Loucy (cell line): ENCODE measurements around the gene SEC14L1.

ENCODE experiments used
- EZH2phosphoT487 ChIP-seq: fragments of 200-600 bp; IDR thresholded peaks from 2 replicates; pipeline ENCODE4 v1.6.1; 2018; ENCODE audit warnings: antibody characterized with exemption, mild to moderate bottlenecking, moderate library complexity, borderline replicate concordance
- TF ChIP-seq, protein P1 (sequence below): fragments of 200-600 bp; sonication (generic); conservative IDR thresholded peaks from 2 replicates; pipeline ENCODE4 v1.5.1; 2014; ENCODE audit warnings: mild to moderate bottlenecking, antibody characterized with exemption, low read length

DNA sequence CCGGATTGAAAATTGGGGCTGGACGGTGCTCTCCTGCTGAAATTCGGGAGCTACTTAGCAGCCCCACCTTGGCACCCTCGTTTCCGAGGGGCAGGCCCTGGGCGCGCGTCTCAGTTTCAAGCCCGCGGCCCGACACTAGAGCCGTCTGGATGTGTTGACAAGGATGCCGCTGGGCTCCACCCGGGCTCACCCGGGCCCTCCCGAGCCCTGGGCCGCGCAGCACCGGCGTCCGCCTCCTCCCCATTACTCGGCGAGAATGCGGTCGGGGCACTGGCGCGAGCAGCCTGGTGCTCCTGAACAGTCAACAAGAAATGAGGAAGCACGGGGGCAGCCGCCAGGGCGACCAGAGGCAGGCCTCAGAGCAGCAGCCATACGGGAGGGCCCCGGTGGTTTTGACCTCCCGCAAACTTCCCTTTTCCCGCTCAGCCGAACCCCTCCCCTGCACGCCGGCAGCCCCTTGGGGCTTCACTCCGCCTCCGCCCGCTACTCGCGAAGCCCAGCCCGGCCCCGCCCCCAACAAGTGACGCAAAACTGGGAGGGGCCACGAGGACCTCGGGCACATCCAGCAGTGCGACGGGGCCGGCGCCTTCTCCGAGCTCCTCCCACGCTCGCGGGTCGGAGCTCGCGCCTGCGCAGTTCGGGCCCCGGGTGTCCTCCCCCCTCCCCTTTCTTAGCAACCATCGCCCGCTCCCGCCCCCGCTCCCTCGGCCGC lies 447 bp upstream of the SEC14L1 start:
- TF ChIP-seq, protein P1, sequence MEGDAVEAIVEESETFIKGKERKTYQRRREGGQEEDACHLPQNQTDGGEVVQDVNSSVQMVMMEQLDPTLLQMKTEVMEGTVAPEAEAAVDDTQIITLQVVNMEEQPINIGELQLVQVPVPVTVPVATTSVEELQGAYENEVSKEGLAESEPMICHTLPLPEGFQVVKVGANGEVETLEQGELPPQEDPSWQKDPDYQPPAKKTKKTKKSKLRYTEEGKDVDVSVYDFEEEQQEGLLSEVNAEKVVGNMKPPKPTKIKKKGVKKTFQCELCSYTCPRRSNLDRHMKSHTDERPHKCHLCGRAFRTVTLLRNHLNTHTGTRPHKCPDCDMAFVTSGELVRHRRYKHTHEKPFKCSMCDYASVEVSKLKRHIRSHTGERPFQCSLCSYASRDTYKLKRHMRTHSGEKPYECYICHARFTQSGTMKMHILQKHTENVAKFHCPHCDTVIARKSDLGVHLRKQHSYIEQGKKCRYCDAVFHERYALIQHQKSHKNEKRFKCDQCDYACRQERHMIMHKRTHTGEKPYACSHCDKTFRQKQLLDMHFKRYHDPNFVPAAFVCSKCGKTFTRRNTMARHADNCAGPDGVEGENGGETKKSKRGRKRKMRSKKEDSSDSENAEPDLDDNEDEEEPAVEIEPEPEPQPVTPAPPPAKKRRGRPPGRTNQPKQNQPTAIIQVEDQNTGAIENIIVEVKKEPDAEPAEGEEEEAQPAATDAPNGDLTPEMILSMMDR: no peak
- TF ChIP-seq EZH2phosphoT487: no peak
